SKM-1 (cell line): ENCODE data around the gene TPRG1L.

Experiments
- DNase-seq: peaks from one replicate; lab custom pipeline; 2025; ENCODE audit not compliant: unreplicated experiment; lab: John Stamatoyannopoulos, UW

The TPRG1L gene

GRCh38 chr1:3642919-3643675, 18.3 kb downstream of the TPRG1L start:
- no peak for DNase-seq

- no peak for DNase-seq
These were observed 19.5 kb downstream of the TPRG1L start for GRCh38 chr1:3644273-3644672.

GRCh38 chr1:3645247-3645646, 20.4 kb downstream of the TPRG1L start:
- no peak for DNase-seq

- no peak for DNase-seq
These were observed 21.0 kb downstream of the TPRG1L start for GRCh38 chr1:3645666-3646355.

GRCh38 chr1:3646596-3646995, 21.8 kb downstream of the TPRG1L start:
- DNase-seq: no peak

GRCh38 chr1:3649342-3650247, 24.8 kb downstream of the TPRG1L start, which contains the start of gene WRAP73:
TSS of gene WRAP73 (minus strand) at chr1:3650103. CDS start at chr1:3649999, 104 bp downstream.
- peak; percentile 84 for DNase-seq

GRCh38 chr1:3650248-3651025, 25.6 kb downstream of the TPRG1L start:
- DNase-seq: no peak

- no peak for DNase-seq
These were observed 26.5 kb downstream of the TPRG1L start for GRCh38 chr1:3651026-3651929.

GRCh38 chr1:3651930-3652547, 27.2 kb downstream of the TPRG1L start, which contains the start of gene TP73:
TSS of gene TP73 (plus strand) at chr1:3652516. CDS start at chr1:3682366, 29,850 bp downstream.
- DNase-seq: no peak

GRCh38 chr1:3652548-3653285, 27.9 kb downstream of the TPRG1L start:
- DNase-seq: no peak

- no peak for DNase-seq
These were observed 28.4 kb downstream of the TPRG1L start for GRCh38 chr1:3653286-3653618.

GRCh38 chr1:3654549-3655281, 29.9 kb downstream of the TPRG1L start:
- no peak for DNase-seq

GRCh38 chr1:3656450-3657095, 31.8 kb downstream of the TPRG1L start:
- no peak for DNase-seq

- DNase-seq: no peak
These were observed 32.3 kb downstream of the TPRG1L start for GRCh38 chr1:3657096-3657475.

- DNase-seq: no peak
These were observed 32.9 kb downstream of the TPRG1L start for GRCh38 chr1:3657578-3658230.

GRCh38 chr1:3658231-3658615, 33.4 kb downstream of the TPRG1L start:
- DNase-seq: no peak

GRCh38 chr1:3659093-3659492, 34.3 kb downstream of the TPRG1L start:
- DNase-seq: no peak
